Osteocyte (in vitro differentiated cells): Measurements from ENCODE around the gene CFAP20. TPM values are rescaled to one million over a fixed set of nuclear protein-coding genes. Genes with fewer than 3 reads are reported as not detected.

Experiments
- DNase-seq: peaks from one replicate; pipeline ENCODE4 v3.0.0; 2021; ENCODE audit warnings: mixed read lengths; ENCODE audit not compliant: unreplicated experiment; ENCODE audit errors: extremely low spot score
- H3K27ac Mint-ChIP-seq: one replicate; pipeline ENCODE4 v1.8.0; 2021; ENCODE audit warnings: mild to moderate bottlenecking, mixed read lengths; ENCODE audit not compliant: unreplicated experiment
- H3K27me3 Mint-ChIP-seq: one replicate; pipeline ENCODE4 v1.8.0; 2021; ENCODE audit warnings: mixed read lengths; ENCODE audit not compliant: unreplicated experiment
- H3K36me3 Mint-ChIP-seq: one replicate; pipeline ENCODE4 v1.8.0; 2021; ENCODE audit warnings: mixed read lengths; ENCODE audit not compliant: unreplicated experiment
- H3K4me1 Mint-ChIP-seq: one replicate; pipeline ENCODE4 v1.8.0; 2021; ENCODE audit warnings: mixed read lengths; ENCODE audit not compliant: unreplicated experiment
- H3K4me3 Mint-ChIP-seq: one replicate; pipeline ENCODE4 v1.8.0; 2021; ENCODE audit warnings: mild to moderate bottlenecking, moderate library complexity, mixed read lengths; ENCODE audit not compliant: unreplicated experiment
- H3K9me3 Mint-ChIP-seq: one replicate; pipeline ENCODE4 v1.8.0; 2021; ENCODE audit warnings: mixed read lengths; ENCODE audit not compliant: unreplicated experiment
- total RNA-seq: library from RNA; stranded (reverse); gene quantifications from 2 replicates; pipeline ENCODE4 v1.2.1, GENCODE V29; 2021
- TF ChIP-seq, protein P1 (sequence below): fragments of 200-600 bp; sonication (generic); IDR thresholded peaks from 2 replicates; pipeline ENCODE4 v1.5.0; 2021; ENCODE audit warnings: antibody characterized with exemption, mild to moderate bottlenecking, moderate library complexity

Gene CFAP20
- total RNA-seq, 1 donor from 2014 or later: 28.7 TPM

GRCh38 chr16:58152246-58152868, 23.2 kb upstream of the CFAP20 start:
- H3K9me3 Mint-ChIP-seq: no peaks in the 10 kb centered on the region
- H3K4me1 Mint-ChIP-seq: no peaks in the 10 kb centered on the region
- peaks cover 3% of the 10 kb centered on the region for H3K27me3 Mint-ChIP-seq
- no peak for DNase-seq
- H3K4me3 Mint-ChIP-seq: no peak overlapping the region
- TF ChIP-seq, protein P1, sequence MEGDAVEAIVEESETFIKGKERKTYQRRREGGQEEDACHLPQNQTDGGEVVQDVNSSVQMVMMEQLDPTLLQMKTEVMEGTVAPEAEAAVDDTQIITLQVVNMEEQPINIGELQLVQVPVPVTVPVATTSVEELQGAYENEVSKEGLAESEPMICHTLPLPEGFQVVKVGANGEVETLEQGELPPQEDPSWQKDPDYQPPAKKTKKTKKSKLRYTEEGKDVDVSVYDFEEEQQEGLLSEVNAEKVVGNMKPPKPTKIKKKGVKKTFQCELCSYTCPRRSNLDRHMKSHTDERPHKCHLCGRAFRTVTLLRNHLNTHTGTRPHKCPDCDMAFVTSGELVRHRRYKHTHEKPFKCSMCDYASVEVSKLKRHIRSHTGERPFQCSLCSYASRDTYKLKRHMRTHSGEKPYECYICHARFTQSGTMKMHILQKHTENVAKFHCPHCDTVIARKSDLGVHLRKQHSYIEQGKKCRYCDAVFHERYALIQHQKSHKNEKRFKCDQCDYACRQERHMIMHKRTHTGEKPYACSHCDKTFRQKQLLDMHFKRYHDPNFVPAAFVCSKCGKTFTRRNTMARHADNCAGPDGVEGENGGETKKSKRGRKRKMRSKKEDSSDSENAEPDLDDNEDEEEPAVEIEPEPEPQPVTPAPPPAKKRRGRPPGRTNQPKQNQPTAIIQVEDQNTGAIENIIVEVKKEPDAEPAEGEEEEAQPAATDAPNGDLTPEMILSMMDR: no peak
- no peaks in the 10 kb centered on the region for H3K36me3 Mint-ChIP-seq
- no peak overlapping the region for H3K27ac Mint-ChIP-seq

GRCh38 chr16:58148526-58148925, 19.3 kb upstream of the CFAP20 start:
- H3K36me3 Mint-ChIP-seq: no peaks in the 10 kb centered on the region
- H3K4me3 Mint-ChIP-seq: no peak overlapping the region
- H3K9me3 Mint-ChIP-seq: no peaks in the 10 kb centered on the region
- H3K27me3 Mint-ChIP-seq: peaks cover 10% of the 10 kb centered on the region
- no peak overlapping the region for H3K27ac Mint-ChIP-seq
- DNase-seq: no peak
- no peaks in the 10 kb centered on the region for H3K4me1 Mint-ChIP-seq
- TF ChIP-seq, protein P1: no peak

DNA sequence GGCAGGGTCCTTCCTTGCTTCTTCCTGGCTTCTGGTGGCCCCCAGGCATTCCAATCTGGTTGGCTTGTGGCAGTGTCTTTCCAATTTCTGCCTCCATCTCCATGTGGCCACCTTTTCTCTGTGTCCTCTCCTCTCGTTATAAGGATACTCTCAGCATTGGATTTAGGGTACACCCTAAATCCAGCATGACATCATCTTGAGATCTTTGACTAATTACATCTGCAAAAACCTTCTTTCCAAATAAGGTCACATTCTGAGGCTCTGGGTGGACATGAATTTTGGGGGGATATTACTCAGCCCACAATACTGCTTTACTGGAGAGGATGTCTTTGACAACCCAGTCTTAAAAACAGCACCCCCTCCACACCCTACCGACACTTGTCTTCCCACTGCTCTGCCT, 18.9 kb upstream of the CFAP20 start:
- DNase-seq: no peak
- peaks cover 10% of the 10 kb centered on the region for H3K27me3 Mint-ChIP-seq
- H3K4me1 Mint-ChIP-seq: no peaks in the 10 kb centered on the region

GRCh38 chr16:58138852-58139251, 9.7 kb upstream of the CFAP20 start:
- H3K4me1 Mint-ChIP-seq: no peaks in the 10 kb centered on the region
- H3K27me3 Mint-ChIP-seq: peaks cover 4% of the 10 kb centered on the region
- no peak for DNase-seq
- TF ChIP-seq, protein P1: no peak
- H3K9me3 Mint-ChIP-seq: peaks cover 23% of the 10 kb centered on the region
- peaks cover 1% of the 10 kb centered on the region for H3K36me3 Mint-ChIP-seq
- H3K27ac Mint-ChIP-seq: no peak overlapping the region
- H3K4me3 Mint-ChIP-seq: no peak overlapping the region

More for the DNA sequence above, 18.9 kb upstream of the CFAP20 start:
- H3K27ac Mint-ChIP-seq: no peak overlapping the region
- no peaks in the 10 kb centered on the region for H3K9me3 Mint-ChIP-seq
- TF ChIP-seq, protein P1: no peak
- H3K36me3 Mint-ChIP-seq: no peaks in the 10 kb centered on the region
- no peak overlapping the region for H3K4me3 Mint-ChIP-seq

DNA sequence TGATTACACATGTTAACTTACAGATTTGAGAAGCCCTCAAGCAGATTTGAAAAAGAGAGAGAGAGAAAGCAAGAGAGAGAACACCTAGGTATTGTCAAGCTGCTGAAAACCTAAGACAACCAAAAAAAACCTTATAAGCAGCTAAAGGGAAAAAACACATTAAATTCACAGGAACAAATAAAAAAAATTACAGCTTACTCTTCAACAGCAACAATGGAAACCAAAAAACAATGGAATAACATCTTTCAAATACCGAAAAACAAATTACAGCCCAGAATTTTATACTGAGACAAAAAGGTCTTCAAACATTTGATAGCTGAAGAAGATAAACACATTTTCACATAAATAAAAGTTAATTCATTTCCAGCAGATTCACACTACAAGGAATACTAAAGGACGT, 8.4 kb upstream of the CFAP20 start:
- TF ChIP-seq, protein P1: no peak
- no peak for DNase-seq
- peaks cover 23% of the 10 kb centered on the region for H3K9me3 Mint-ChIP-seq
- peaks cover 1% of the 10 kb centered on the region for H3K36me3 Mint-ChIP-seq
- H3K4me1 Mint-ChIP-seq: no peaks in the 10 kb centered on the region
- peaks cover 3% of the 10 kb centered on the region for H3K27me3 Mint-ChIP-seq
- no peak overlapping the region for H3K27ac Mint-ChIP-seq
- H3K4me3 Mint-ChIP-seq: no peak overlapping the region
